Left ventricle myocardium superior (tissue), 1 donor: ENCODE results near the gene MGAT5. TPM values are rescaled to one million over a fixed set of nuclear protein-coding genes. Genes with fewer than 3 reads are reported as not detected.

Source experiments
- ATAC-seq: fragments of 200-7000 bp; cut with Tn5 transposase; one replicate; pipeline ENCODE4 v1.9.1; 2020; ENCODE audit warnings: mild to moderate bottlenecking, moderate library complexity
- DNase-seq: peaks from one replicate; pipeline ENCODE4 v3.0.0-alpha.2; 2020
- intact Hi-C: fragments of 100-400 bp; cut with micrococcal nuclease; formaldehyde crosslinking; loops from one replicate; pipeline ENCODE4 v1.11.0; 2022
- total RNA-seq: library from RNA; stranded (reverse); fragmentation: NEBNext Ultra II Directional; extraction: Animal tissue kit (Norgen Biotek cat#: 25700); gene quantifications from one replicate; pipeline ENCODE4 v1.2.1, GENCODE V29; 2021
- donor health status: DM: no; HTN: yes; CAD: no; lungs with severe emphysema.

Gene MGAT5
- total RNA-seq, 1 donor from 2014 or later: 98.1 TPM

DNA sequence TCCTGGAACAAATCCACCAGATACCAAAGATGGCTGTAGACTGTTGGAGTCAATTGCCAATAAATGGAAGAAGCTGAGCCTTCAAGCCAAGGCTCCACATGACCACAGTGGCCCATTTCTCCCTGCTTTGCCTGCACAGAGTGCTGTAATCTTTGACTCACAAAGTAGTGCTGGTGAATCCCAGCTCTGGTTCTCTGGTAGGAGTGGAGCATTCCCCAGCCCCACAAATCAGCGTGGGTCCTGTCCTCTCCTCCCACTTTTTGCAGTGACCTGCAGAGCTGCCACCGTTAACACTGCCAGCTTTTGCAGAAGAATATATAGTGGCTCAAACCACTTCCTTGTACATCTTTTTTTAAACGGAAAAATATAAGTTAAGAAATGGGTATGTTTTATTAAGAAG lies 93.9 kb downstream of the MGAT5 start:
- intact Hi-C loops: no loop called here
- DNase-seq: no peak
- ATAC-seq: no peak

DNA sequence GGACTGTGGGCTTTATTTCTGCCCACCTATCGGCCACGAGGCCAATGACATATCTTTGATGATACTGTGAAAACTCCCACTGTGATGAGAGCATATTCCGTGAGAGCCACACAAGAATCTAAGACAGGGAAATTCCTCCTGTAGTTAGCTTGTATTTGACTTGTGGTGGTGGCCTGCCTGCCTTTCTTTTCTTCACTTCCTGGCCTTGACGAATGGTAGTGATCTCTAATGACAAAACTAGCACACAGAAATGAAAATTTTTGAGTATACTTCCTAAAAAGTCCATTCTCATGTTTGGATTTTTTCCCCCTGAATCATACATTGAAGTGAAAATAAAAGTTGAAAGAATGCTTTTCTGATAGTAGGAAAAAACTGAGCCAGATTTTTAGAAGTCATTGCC lies 94.4 kb downstream of the MGAT5 start:
- ATAC-seq (no peak), DNase-seq (no peak)
- intact Hi-C loops: no loop called here

DNA sequence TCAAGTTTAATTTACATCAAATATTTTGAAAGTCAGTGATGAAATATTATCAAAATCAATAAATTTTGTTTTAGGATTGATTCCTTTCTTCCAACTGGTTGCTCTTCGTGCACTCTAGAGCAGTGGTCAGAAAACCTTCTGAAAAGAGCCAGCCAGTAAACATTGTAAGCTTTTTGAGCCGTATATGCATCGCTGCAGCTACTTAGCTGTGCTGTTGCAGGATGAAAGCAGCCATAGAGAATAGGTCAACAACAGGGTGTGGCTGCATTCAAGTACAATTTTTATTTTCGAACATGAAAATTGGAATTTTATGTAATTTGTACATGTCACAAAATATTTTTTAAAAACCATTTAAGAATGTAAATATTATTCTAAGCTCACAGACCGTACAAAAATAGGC lies 94.9 kb downstream of the MGAT5 start:
- no peak for ATAC-seq
- intact Hi-C loops: no loop called here
- DNase-seq: no peak

DNA sequence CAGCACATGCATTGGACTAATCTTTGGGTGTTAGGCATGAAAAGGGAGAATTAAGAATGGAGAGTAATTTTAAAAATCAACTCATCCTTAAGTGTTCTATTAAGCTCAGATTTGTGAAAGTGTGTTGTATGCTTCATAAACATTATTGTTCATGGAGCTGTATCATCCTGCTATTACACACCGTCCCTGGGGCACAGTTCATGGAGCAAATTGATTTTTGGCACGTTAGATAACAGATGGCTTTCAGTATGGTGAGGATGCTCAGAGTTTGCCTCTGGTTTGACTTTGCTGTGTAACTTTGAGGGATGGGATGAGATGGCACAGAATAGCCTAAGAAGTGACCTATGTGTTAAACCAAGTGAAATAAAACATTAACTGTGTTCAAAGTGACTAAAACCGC lies 97.1 kb downstream of the MGAT5 start:
- intact Hi-C loops: no loop called here
- ATAC-seq: no peak

DNA sequence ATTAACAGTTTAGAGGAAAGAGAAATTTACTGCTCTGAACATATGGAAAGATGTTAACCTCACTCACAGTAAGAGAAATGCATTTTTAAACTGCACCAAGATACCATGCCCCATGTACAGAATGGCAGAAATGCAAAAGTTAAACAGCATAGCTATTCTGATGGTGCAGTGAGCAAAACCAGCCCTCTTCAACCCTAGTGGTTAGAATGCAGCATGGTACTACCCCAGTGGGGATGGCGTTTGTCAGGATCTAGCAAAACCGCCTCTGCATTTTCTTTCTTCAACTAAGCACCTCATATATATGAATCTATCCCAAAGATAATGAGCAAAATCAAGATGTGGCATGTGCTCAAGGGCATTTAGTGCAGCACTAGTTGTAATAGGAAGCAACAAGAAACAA lies 98.0 kb downstream of the MGAT5 start:
- ATAC-seq (no peak), DNase-seq (no peak)
- intact Hi-C loops: no loop called here

More for the DNA sequence above, 97.1 kb downstream of the MGAT5 start:
- DNase-seq: no peak

DNA sequence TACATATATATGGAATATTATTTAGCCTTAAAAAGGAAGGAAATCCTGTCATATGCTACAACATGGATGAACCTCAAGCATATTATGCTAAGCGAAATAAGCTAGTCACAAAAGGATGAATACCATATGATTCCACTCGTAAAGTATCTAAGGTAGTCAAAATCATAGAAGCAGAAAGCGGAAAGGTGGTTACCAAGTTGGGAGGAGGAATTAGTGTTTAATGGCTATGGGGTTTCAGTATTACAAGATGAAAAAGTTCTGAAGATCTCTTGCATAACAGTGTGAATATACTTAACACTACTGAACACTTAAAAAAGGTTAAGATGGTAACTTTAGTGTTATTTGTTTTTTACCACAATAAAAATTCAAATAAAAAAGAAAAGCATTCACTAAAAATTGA lies 99.0 kb downstream of the MGAT5 start:
- intact Hi-C loops: no loop called here
- ATAC-seq (no peak), DNase-seq (no peak)

DNA sequence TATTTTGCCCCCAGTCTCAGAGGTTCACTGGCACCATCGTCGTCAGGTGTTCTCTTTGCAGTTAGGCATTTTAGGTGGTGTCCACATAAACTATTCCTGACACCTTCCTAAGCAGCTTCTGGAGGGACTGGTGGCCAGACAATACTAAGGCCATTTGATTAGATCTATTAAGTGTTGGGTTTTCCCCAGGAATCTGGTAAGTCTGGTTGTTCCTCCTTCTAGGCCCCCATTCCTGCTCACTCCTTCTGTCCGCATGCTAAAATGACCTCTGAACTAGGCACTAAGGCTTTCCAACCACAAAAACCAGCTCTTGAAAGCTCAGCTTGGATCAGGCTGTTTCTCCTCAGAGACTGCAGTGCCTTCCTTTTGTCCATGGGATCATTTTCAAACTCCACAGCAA lies 100.7 kb downstream of the MGAT5 start:
- DNase-seq: no peak
- ATAC-seq: no peak
- intact Hi-C loops: no loop called here

DNA sequence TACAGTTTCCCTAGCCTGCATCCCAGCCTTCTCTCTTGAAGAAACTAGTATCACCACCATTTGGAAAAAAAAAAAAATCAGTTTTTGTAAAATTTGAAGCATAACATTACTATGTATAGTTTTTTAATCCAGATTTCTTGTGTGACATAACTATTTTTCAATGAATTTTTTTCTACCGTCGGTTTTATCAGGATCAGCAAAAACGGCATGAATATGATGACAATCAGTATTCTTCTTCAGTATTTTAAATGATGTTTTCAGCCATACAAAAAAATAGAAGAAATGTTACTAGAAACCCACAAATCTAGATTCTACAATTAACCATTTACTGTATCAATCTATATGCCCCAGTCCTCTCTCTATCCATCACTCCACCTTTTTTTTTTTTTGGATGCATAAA lies 103.9 kb downstream of the MGAT5 start:
- ATAC-seq (no peak), DNase-seq (no peak)
- intact Hi-C loops: no loop called here

DNA sequence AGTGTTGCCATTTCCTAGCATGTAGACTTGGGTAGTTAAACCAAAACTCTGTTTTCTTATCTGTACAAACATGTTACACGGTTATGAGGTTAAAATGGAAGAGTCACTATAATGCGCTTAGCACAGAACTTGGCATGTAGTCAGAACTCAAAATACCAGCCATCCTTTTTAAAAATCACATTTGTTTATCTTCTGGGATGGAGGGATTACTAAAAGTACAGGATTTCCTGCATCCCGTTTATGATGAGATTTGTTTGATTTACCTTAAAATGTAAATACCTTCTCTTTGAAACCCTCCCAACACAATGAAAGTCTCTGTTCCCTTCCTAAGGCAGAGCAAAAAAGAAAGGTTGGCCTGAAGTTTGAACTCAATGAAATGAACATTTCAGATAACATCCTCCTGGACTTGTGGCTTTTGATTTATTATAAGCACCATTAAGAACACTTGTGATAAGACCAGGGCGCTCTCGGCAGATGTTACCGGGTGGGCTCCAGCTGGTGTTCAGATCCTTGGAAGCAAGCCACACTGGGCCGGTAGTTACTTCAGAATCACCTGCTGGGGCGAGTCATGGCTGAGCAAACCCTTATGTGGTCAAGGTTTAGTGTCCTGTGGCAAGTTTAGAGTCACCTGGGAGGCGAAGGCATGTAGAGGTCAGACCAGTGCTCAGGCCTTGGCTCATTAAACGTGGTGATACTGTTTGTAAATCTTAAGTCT lies 105.7 kb downstream of the MGAT5 start:
- DNase-seq: no peak
- peak; percentile 26 for ATAC-seq
- intact Hi-C loops: loop anchor here (10.0 kb wide), 1 partner anchor 55 kb away; no protein-coding TSS in a partner anchor

DNA sequence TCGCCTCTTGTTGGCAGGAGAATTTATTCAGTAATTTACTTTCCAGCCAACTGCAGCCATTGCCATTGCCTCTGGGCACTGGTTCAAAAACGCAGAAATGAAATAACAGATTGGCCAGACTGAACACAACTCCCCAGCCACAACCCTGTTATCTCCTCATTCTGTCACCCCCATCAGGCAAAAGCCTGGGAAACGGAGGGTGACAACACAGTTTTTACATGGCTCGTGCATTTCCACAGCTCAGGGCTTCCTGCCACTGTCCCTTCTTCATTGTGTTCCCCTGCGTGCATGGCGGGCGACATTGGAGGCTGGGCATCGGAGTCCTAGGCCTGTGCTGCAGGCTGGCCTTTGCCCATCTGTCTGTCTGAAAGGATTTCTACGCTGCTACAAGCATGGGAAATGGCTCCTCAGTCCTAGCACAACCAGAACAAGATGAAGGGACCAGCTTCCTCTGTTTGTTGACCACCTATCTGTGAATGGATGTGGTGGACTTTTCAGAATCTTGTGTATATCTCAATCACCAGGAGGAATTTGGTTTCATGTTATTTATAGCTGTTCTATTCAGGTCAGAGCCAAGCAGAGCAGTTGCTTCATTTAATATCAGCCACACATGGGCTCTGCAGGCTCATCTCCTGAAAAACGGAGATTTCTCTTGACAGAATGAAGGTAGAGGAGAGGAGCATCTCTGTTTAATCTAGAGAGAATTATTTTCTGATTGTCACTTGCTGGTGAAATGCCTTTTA lies 107.0 kb downstream of the MGAT5 start:
- ATAC-seq: peak; percentile 84
- DNase-seq: peak; percentile 58
- intact Hi-C loops: loop anchor here (10.0 kb wide), 1 partner anchor 56 kb away; no protein-coding TSS in a partner anchor

DNA sequence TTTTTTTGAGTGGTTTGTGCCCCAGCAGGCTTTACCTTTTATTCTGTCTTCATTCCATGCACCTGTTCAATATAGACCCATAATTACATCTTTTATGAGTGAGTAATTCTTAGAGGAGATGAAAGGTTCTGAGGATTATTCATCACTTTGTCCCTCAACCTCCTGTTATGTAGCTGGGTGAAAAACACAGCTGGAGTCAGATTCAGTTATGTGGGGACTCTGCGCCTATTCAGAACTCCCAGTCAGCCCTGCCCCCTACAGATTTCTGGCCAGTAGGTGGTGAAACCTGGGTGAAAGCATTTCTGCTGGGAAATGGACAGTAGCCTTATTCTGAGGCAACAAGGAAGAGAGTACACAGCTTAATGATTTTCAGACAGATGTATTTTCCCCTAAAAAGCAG lies 107.8 kb downstream of the MGAT5 start:
- DNase-seq (no peak), ATAC-seq (peak; percentile 12)
- intact Hi-C loops: loop anchor here (10.0 kb wide), 1 partner anchor 57 kb away; no protein-coding TSS in a partner anchor

DNA sequence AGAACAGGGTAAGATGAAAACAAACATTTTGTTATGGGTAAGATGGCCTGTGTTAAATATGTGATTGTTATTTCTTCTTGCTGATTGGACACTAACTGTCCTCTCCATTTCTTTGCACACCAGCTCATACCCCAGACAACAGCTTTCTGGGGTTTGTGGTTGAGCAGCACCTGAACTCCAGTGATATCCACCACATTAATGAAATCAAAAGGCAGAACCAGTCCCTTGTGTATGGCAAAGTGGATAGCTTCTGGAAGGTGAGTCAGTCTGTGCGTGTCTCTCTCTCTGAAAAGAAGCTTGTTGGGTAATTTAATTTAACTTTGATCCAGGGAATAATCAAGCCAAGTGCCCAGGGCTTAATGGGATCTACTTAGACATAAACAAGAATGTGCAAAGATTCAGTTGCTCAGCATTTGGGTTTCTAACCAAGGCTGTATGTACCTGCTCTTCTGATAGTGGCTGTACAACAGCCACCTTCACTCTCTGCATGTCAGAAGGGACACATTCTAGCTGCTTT lies 108.3 kb downstream of the MGAT5 start:
- DNase-seq: no peak
- ATAC-seq: no peak
- intact Hi-C loops: loop anchor here (10.0 kb wide), 1 partner anchor 57 kb away; no protein-coding TSS in a partner anchor

DNA sequence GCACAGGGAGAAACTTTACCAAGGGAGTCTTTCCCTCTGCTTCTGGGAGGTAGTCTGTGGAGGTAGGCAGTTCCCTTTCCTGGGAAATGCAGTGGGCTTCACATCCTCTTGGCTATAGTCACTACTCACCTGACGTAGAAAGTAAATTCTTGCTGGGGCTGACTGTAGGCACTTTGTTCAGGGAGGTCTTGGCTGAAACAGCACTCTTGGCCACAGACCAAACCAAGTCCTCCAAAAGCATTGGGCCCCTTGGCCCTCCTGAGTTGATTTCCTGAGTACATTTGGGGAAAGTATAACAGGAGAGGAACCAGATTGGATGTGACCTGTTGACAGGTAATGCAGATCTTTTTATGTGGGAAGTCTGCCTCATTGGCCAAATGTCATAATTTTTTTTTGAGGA lies 108.9 kb downstream of the MGAT5 start:
- DNase-seq (no peak), ATAC-seq (no peak)
- intact Hi-C loops: loop anchor here (10.0 kb wide), 1 partner anchor 58 kb away; no protein-coding TSS in a partner anchor

DNA sequence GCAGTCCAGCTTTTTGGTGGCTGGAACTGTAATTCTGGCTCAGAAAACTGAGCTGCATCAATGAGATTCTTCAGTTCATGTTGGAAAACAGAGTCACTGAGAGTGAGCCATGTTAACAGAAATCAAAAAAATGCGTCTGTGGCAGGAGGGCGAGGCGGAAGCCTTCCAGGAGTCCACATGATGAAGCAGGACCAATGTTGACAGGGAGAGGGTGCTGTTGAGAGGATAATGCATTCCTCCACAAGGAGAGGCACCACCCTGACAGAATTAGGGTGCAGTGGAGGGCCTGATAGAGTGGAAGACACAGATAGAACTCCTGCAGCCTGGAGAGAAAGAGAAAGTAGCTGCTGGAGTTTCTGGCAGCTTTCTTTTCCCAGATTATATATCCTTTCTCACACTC lies 111.5 kb downstream of the MGAT5 start:
- ATAC-seq: no peak
- intact Hi-C loops: loop anchor here (10.0 kb wide), 1 partner anchor 61 kb away; no protein-coding TSS in a partner anchor
- DNase-seq: no peak

DNA sequence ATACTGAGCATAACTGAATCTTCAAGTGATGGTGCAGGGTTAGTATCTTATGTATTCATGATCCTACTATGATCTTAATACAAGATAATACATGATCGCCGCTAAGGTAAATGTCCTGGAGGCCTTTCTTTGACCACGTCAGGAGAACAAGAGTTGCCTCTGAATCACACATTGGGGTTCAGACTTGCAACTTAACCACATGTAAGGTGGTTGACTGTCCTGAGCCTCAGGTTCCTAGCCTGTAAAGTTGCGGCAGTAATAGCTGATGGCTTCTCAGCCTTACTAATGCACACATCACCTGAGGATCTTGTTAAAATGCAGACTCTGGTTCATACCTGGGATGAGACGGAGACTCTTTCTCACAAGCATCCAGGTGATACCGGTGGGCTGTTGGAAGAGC lies 112.5 kb downstream of the MGAT5 start:
- intact Hi-C loops: loop anchor here (10.0 kb wide), 1 partner anchor 62 kb away; no protein-coding TSS in a partner anchor
- ATAC-seq (no peak), DNase-seq (no peak)

DNA sequence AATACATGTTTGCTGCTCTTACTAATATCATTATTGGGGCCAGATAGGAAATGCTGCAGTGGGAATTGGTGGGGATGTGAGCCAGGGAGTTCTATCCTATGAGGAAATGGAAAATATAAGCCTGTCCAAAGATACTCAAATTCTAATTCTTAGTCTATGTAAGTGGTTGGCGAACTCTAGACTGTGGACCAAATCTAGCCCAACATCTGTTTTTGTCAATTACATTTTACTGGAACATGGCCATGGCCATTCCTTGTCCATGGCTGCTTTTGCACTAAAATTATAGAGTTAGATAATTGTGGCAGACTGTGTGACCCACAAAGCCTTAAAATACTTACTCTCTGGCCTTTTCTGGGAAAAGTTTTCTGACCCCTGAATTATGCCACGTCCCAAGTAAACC lies 113.3 kb downstream of the MGAT5 start:
- ATAC-seq (peak; percentile 57), DNase-seq (no peak)

DNA sequence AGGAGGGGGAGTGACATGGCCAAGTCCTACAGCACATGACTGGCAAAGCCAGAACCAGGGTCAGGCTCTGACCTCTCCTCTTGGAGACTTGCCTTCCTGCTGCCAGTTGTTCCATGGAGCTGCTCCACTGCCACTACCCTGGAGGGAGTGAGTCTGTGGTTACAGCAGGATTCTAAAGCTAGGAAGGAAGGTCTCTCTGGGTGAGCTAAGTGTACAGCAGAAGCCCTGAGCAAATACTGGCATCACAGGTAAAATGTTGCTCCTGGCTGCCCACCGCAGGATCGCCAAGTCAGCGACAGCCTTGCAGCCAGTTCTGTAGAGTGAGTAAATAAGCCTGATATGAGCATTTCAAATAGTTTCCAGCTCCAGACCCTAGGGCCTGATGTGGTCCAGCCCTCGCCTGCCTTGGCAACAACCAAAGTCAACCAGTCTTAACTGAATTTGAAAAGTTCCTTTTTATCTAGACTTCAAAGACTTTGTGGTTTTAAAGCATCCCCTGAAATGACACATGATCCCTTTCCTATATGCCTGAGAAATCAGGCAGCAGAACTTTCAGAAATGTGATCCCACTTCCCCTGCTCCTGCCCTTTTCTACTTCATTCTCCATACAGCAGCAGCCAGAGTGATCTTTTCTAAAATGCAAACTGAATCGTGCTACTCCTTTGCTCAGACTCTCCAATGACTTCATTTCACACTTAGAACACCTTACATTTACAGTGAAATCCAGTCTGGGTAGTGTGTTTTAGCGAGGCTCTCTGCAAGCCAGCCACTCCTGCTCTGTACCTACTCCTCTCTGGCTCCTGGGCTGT lies 114.3 kb downstream of the MGAT5 start:
- DNase-seq (no peak), ATAC-seq (peak; percentile 31)
- intact Hi-C loops: loop anchor here (10.0 kb wide), 1 partner anchor 63 kb away; no protein-coding TSS in a partner anchor

More for the DNA sequence above, 113.3 kb downstream of the MGAT5 start:
- intact Hi-C loops: loop anchor here (10.0 kb wide), 1 partner anchor 62 kb away; no protein-coding TSS in a partner anchor

DNA sequence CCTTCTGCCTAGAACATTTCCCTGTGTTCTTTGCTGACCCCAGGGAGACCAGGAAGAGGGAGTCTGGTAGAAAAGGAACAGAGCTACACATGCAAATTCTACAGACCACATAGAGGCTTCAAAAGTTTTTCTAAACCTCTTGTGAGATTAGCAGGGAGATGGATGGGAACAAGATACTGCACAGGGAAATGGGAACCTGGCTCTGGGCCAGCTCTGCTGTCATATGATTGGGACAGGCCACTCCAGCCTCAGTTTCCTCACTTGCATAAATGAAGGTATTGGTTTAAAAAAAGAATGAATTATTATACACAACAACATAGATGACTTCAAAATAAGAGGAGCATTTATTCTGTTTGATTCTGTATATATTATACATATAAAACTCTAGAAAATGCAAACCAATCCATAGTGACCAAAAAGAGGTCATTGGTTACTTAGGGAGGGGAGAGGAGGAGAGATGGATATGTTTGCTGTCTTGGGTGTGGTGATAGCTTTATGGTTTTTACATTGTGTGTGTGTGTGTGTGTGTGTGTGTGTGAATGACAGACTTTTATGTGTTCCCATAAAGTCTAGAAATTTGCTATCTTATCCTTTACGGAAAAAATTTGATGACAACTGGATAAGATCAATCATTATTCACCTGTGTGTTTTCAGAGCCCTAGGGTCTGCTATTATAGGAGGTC lies 115.5 kb downstream of the MGAT5 start:
- DNase-seq: no peak
- ATAC-seq: no peak
- intact Hi-C loops: loop anchor here (10.0 kb wide), 1 partner anchor 65 kb away; no protein-coding TSS in a partner anchor
